ENCODE results near the gene GSE1.
"Not testable (repeated sequence)": the region's sequence is repeated elsewhere in the genome, so short reads cannot be mapped to it uniquely, and the experiment has no call there.

Gene GSE1

GRCh38 chr16:85588562-85589503 is 24.3 kb upstream of the GSE1 start:
- no peak for TF ChIP-seq SPI1 (IDR thresholded peaks at IDR 0.05; ENCODE audit: low read depth, low read length)
- TF ChIP-seq POLR2AphosphoS5 (IDR thresholded peaks at IDR 0.05; ENCODE audit: low read depth, low read length): no peak
- TF ChIP-seq PAX5 (IDR thresholded peaks at IDR 0.05; ENCODE audit: insufficient read depth, low read length, severe bottlenecking): no peak
- no peak for TF ChIP-seq TAF1 (IDR thresholded peaks at IDR 0.05; ENCODE audit: low read depth, low read length)
- no peak for TF ChIP-seq POU2F2 (IDR thresholded peaks at IDR 0.05; ENCODE audit: low read depth, low read length)
- no peak for TF ChIP-seq POLR2A (IDR thresholded peaks at IDR 0.05; ENCODE audit: low read depth, low read length)
- DNase-seq (ENCODE audit: insufficient read length, low spot score) (no peak), FAIRE-seq (no peak)

DNA sequence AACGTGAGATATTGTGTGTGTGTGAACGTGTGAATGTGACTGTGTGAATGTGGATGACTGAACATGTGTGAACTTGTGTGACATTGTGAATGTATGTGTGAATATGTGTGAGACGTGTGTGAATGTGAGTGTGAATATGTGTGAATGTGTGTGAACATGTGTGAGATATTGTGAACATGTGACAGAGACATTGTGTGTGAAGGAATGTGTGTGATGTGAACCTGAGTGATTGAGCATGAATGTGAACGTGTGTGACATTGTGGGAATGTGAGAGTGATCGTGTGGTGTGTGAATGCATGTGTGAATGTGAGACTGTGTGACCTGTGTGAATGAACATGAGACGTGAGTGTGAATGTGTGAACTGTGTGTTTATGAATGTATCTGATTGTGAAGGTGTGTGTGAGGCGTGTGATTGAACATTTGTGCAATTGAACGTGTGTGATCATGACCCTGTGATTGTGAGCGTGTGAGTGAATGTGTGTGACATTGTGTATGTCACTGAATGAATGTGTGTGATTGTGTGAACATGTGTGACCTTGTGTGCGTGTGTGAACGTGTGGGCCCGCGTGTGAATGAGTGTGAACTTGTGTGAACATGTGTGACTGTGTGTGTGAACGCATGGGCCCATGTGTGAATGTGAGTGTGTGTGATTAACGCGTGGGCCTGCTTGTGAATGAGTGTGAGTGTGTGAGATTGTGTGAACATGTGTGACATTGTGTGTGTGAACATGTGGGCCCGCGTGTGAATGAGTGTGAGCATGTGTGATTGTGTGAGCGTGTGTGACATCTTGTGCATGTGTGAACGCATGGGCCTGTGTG is 23.2 kb upstream of the GSE1 start:
- no peak for DNase-seq (ENCODE audit: insufficient read length, low spot score)
- TF ChIP-seq TAF1 (IDR thresholded peaks at IDR 0.05; ENCODE audit: low read depth, low read length): no peak
- TF ChIP-seq POU2F2 (IDR thresholded peaks at IDR 0.05; ENCODE audit: low read depth, low read length): no peak
- TF ChIP-seq PAX5 (IDR thresholded peaks at IDR 0.05; ENCODE audit: insufficient read depth, low read length, severe bottlenecking): no peak
- TF ChIP-seq SPI1 (IDR thresholded peaks at IDR 0.05; ENCODE audit: low read depth, low read length): no peak
- TF ChIP-seq POLR2AphosphoS5 (IDR thresholded peaks at IDR 0.05; ENCODE audit: low read depth, low read length): 0 out of 2 replicates have a peak, but pooled peaks have one; percentile 2
- no peak; the same call in 1 of the 2 replicates for TF ChIP-seq POLR2A (IDR thresholded peaks at IDR 0.05; ENCODE audit: low read depth, low read length)
- FAIRE-seq: peak; percentile 95

- TF ChIP-seq POU2F2 (IDR thresholded peaks at IDR 0.05; ENCODE audit: low read depth, low read length) (no peak), PAX5 (IDR thresholded peaks at IDR 0.05; ENCODE audit: insufficient read depth, low read length, severe bottlenecking) (no peak), SPI1 (IDR thresholded peaks at IDR 0.05; ENCODE audit: low read depth, low read length) (no peak), TAF1 (IDR thresholded peaks at IDR 0.05; ENCODE audit: low read depth, low read length) (no peak), POLR2A (IDR thresholded peaks at IDR 0.05; ENCODE audit: low read depth, low read length) (no peak)
- DNase-seq (ENCODE audit: insufficient read length, low spot score) (no peak), FAIRE-seq (no peak)
Measured at GRCh38 chr16:85590506-85590832, 22.7 kb upstream of the GSE1 start.

- DNase-seq (ENCODE audit: insufficient read length, low spot score) (no peak), FAIRE-seq (no peak)
- TF ChIP-seq SPI1 (IDR thresholded peaks at IDR 0.05; ENCODE audit: low read depth, low read length): no peak
- TF ChIP-seq POU2F2 (IDR thresholded peaks at IDR 0.05; ENCODE audit: low read depth, low read length): no peak
- no peak for TF ChIP-seq PAX5 (IDR thresholded peaks at IDR 0.05; ENCODE audit: insufficient read depth, low read length, severe bottlenecking)
- no peak for TF ChIP-seq POLR2AphosphoS5 (IDR thresholded peaks at IDR 0.05; ENCODE audit: low read depth, low read length)
- no peak for TF ChIP-seq TAF1 (IDR thresholded peaks at IDR 0.05; ENCODE audit: low read depth, low read length)
- no peak for TF ChIP-seq POLR2A (IDR thresholded peaks at IDR 0.05; ENCODE audit: low read depth, low read length)
Measured at GRCh38 chr16:85591381-85591780, 21.7 kb upstream of the GSE1 start.

GRCh38 chr16:85592277-85592676 is 20.8 kb upstream of the GSE1 start:
- not testable (repeated sequence) for FAIRE-seq; DNase-seq (ENCODE audit: insufficient read length, low spot score)

DNA sequence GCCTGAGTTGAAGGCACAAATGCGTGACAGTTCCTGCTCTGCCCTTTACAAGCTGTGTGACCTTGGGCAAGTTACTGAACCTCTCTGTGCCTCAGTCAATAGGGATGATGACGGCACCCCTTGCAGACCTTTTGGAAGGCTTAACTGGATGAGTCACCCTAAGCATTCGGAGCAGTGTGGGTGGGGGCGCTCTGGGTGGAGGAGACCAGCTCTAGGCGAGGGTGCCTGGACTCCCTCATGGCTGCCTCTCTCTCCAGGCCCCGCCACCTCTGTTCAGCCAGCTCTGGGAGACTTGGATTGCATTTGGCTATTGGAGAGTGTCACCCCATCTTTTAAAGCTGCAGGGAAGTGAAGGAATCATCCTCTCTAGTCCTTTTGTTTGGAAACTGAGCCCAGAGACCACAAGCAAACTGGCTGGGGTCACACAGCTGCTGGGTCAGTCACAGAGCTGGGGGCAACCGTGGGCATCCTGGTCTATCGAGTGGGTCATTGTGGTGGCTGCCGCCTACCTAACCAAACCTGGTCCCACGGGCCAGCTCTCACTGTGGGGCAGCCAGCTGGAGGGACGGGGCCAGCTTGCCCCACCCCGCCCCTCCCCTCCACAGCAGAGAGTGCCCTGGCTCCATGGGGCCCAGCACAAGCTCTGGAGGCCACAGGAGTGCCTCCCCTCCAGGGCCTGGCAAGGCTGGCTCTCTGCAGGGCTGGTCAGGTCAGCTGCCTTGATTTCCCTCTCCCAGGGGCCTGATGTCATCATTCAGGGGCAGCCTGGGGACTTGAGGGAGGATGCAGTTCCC is 20.2 kb upstream of the GSE1 start:
- TF ChIP-seq PAX5 (IDR thresholded peaks at IDR 0.05; ENCODE audit: insufficient read depth, low read length, severe bottlenecking): no peak
- TF ChIP-seq POLR2A (IDR thresholded peaks at IDR 0.05; ENCODE audit: low read depth, low read length): no peak
- no peak for TF ChIP-seq TAF1 (IDR thresholded peaks at IDR 0.05; ENCODE audit: low read depth, low read length)
- TF ChIP-seq POLR2AphosphoS5 (IDR thresholded peaks at IDR 0.05; ENCODE audit: low read depth, low read length): no peak
- no peak for TF ChIP-seq SPI1 (IDR thresholded peaks at IDR 0.05; ENCODE audit: low read depth, low read length)
- no peak for TF ChIP-seq POU2F2 (IDR thresholded peaks at IDR 0.05; ENCODE audit: low read depth, low read length)
- no peak for FAIRE-seq
- DNase-seq (ENCODE audit: insufficient read length, low spot score): no peak

GRCh38 chr16:85593494-85594221 is 19.5 kb upstream of the GSE1 start:
- no peak for DNase-seq (ENCODE audit: insufficient read length, low spot score)
- no peak for FAIRE-seq
- TF ChIP-seq POU2F2 (IDR thresholded peaks at IDR 0.05; ENCODE audit: low read depth, low read length) (no peak), PAX5 (IDR thresholded peaks at IDR 0.05; ENCODE audit: insufficient read depth, low read length, severe bottlenecking) (no peak)

DNA sequence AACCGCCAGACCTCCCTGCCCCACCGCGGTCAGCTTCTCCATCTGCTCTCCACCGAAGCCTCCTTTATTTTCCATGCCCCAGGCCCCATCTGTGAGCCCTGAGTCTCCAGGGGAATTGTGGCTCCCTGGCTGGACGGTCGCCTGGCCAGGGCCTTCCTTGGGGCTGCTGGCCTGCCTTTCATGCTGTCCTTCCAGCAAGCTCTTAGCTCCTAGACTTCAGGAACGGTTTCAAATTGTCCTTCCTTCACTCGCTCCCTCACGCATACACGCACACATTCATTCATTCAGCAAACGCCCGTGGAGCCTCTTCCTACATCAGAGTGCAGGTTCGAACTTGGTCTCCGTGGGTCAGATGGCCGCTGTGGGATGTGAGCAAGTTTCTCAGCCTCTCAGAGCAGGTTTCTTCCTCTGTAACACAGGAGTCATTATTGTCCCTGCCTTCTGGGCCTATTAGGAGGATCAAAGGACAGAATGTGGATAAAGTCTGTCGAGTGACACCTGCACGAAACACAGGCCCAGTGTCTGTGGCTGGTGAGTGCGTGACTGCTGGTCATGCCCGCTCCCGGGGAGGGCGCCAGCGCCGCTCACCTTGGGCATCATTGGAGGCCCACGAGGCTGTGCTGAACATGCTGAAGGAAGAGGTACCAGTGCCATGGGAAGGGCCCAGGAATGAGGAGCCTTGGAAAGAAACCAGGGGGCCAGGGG is 18.7 kb upstream of the GSE1 start:
- TF ChIP-seq POLR2AphosphoS5 (IDR thresholded peaks at IDR 0.05; ENCODE audit: low read depth, low read length) (no peak), SPI1 (IDR thresholded peaks at IDR 0.05; ENCODE audit: low read depth, low read length) (no peak)
- DNase-seq (ENCODE audit: insufficient read length, low spot score) (no peak), FAIRE-seq (no peak)
